ENCODE data around the gene CDYL2. TPM values are rescaled to one million over a fixed set of nuclear protein-coding genes. Genes with fewer than 3 reads are reported as not detected.

CDYL2 gene
- polyA plus RNA-seq, 4 donors = 1.9 to 3.0 (median 2.8) TPM

GRCh38 chr16:80752541-80752940 is 51.9 kb downstream of the CDYL2 start:
- Histone ChIP-seq H3K4me3 (ENCODE audit: low read depth in 1 of 3, low read length in 3 of 3) (no peak overlapping the region), H3K36me3 (ENCODE audit: control insufficient read depth in 3 of 3, insufficient read depth in 2 of 3, low read depth in 1 of 3, low read length in 3 of 3) (no peaks in the 10 kb centered on the region), H3K4me1 (ENCODE audit: control insufficient read depth in 3 of 3, insufficient read depth in 2 of 3, low read depth in 1 of 3, low read length in 2 of 3) (peaks cover 0 to 7% (median 2%) of the 10 kb centered on the region in 3 donors), H3K9me3 (ENCODE audit: control insufficient read depth in 2 of 2, insufficient read depth in 1 of 2, low read depth in 1 of 2, low read length in 1 of 2) (no peaks in the 10 kb centered on the region), H3K27ac (ENCODE audit: low read depth in 1 of 3, low read length in 2 of 3) (no peak overlapping the region), H3K27me3 (ENCODE audit: control insufficient read depth in 3 of 3, insufficient read depth in 3 of 3, low read length in 3 of 3) (no peaks in the 10 kb centered on the region)
- DNase-seq (no peak), FAIRE-seq (no peak)
- WGBS, 3 donors = 88 to 94% (median 90%) methylated on average over 2 of the region's 2 CpGs

- Histone ChIP-seq H3K9me3 (ENCODE audit: control insufficient read depth in 2 of 2, insufficient read depth in 1 of 2, low read depth in 1 of 2, low read length in 1 of 2) (no peaks in the 10 kb centered on the region), H3K27ac (ENCODE audit: low read depth in 1 of 3, low read length in 2 of 3) (no peak overlapping the region), H3K27me3 (ENCODE audit: control insufficient read depth in 3 of 3, insufficient read depth in 3 of 3, low read length in 3 of 3) (no peaks in the 10 kb centered on the region), H3K4me1 (ENCODE audit: control insufficient read depth in 3 of 3, insufficient read depth in 2 of 3, low read depth in 1 of 3, low read length in 2 of 3) (peaks cover 0 to 7% (median 2%) of the 10 kb centered on the region in 3 donors), H3K4me3 (ENCODE audit: low read depth in 1 of 3, low read length in 3 of 3) (no peak overlapping the region), H3K36me3 (ENCODE audit: control insufficient read depth in 3 of 3, insufficient read depth in 2 of 3, low read depth in 1 of 3, low read length in 3 of 3) (no peaks in the 10 kb centered on the region)
- 41 to 48% (median 48%) methylated on average over 3 of the region's 3 CpGs for WGBS, 3 donors
- peak in 1 of 2 donors; percentile 5 for DNase-seq
- no peak for FAIRE-seq
Observed at GRCh38 chr16:80751167-80751566, 53.2 kb downstream of the CDYL2 start.

GRCh38 chr16:80746231-80746630 is 58.2 kb downstream of the CDYL2 start:
- WGBS, 3 donors = 75 to 95% (median 87%) methylated on average over 4 of the region's 4 CpGs
- DNase-seq (no peak), FAIRE-seq (no peak)
- Histone ChIP-seq H3K4me3 (ENCODE audit: low read depth in 1 of 3, low read length in 3 of 3) (no peak overlapping the region), H3K9me3 (ENCODE audit: control insufficient read depth in 2 of 2, insufficient read depth in 1 of 2, low read depth in 1 of 2, low read length in 1 of 2) (no peaks in the 10 kb centered on the region), H3K4me1 (ENCODE audit: control insufficient read depth in 3 of 3, insufficient read depth in 2 of 3, low read depth in 1 of 3, low read length in 2 of 3) (peaks cover 0 to 3% (median 2%) of the 10 kb centered on the region in 3 donors), H3K27ac (ENCODE audit: low read depth in 1 of 3, low read length in 2 of 3) (no peak overlapping the region), H3K36me3 (ENCODE audit: control insufficient read depth in 3 of 3, insufficient read depth in 2 of 3, low read depth in 1 of 3, low read length in 3 of 3) (peaks cover 0 to 2% (median 0%) of the 10 kb centered on the region in 3 donors), H3K27me3 (ENCODE audit: control insufficient read depth in 3 of 3, insufficient read depth in 3 of 3, low read length in 3 of 3) (no peaks in the 10 kb centered on the region)

GRCh38 chr16:80744856-80745255 is 59.5 kb downstream of the CDYL2 start:
- WGBS, 3 donors = 63 to 64% (median 64%) methylated on average over 4 of the region's 4 CpGs
- H3K27ac ChIP-seq (ENCODE audit: low read depth in 1 of 3, low read length in 2 of 3) = no peak overlapping the region
- peaks cover 0 to 3% of the 10 kb centered on the region in 2 donors for H3K9me3 ChIP-seq (ENCODE audit: control insufficient read depth in 2 of 2, insufficient read depth in 1 of 2, low read depth in 1 of 2, low read length in 1 of 2)
- peaks cover 0 to 2% (median 0%) of the 10 kb centered on the region in 3 donors for H3K36me3 ChIP-seq (ENCODE audit: control insufficient read depth in 3 of 3, insufficient read depth in 2 of 3, low read depth in 1 of 3, low read length in 3 of 3)
- DNase-seq (no peak), FAIRE-seq (no peak)
- no peaks in the 10 kb centered on the region for H3K27me3 ChIP-seq (ENCODE audit: control insufficient read depth in 3 of 3, insufficient read depth in 3 of 3, low read length in 3 of 3)
- no peak overlapping the region for H3K4me3 ChIP-seq (ENCODE audit: low read depth in 1 of 3, low read length in 3 of 3)
- peaks cover 0 to 3% (median 0%) of the 10 kb centered on the region in 3 donors for H3K4me1 ChIP-seq (ENCODE audit: control insufficient read depth in 3 of 3, insufficient read depth in 2 of 3, low read depth in 1 of 3, low read length in 2 of 3)

- H3K36me3 ChIP-seq (ENCODE audit: control insufficient read depth in 3 of 3, insufficient read depth in 2 of 3, low read depth in 1 of 3, low read length in 3 of 3) = peaks cover 0 to 3% (median 2%) of the 10 kb centered on the region in 3 donors
- H3K4me1 ChIP-seq (ENCODE audit: control insufficient read depth in 3 of 3, insufficient read depth in 2 of 3, low read depth in 1 of 3, low read length in 2 of 3) = peaks cover 0 to 3% (median 0%) of the 10 kb centered on the region in 3 donors
- no peaks in the 10 kb centered on the region for H3K27me3 ChIP-seq (ENCODE audit: control insufficient read depth in 3 of 3, insufficient read depth in 3 of 3, low read length in 3 of 3)
- no peak overlapping the region for H3K4me3 ChIP-seq (ENCODE audit: low read depth in 1 of 3, low read length in 3 of 3)
- FAIRE-seq = no peak
- DNase-seq = no peak
- 79 to 94% (median 90%) methylated on average over 1 of the region's 1 CpG for WGBS, 3 donors
- H3K27ac ChIP-seq (ENCODE audit: low read depth in 1 of 3, low read length in 2 of 3) = no peak overlapping the region
- peaks cover 0 to 9% of the 10 kb centered on the region in 2 donors for H3K9me3 ChIP-seq (ENCODE audit: control insufficient read depth in 2 of 2, insufficient read depth in 1 of 2, low read depth in 1 of 2, low read length in 1 of 2)
Observed at GRCh38 chr16:80743772-80744171, 60.6 kb downstream of the CDYL2 start.

- DNase-seq (no peak), FAIRE-seq (no peak)
- Histone ChIP-seq H3K27me3 (ENCODE audit: control insufficient read depth in 3 of 3, insufficient read depth in 3 of 3, low read length in 3 of 3) (no peaks in the 10 kb centered on the region), H3K36me3 (ENCODE audit: control insufficient read depth in 3 of 3, insufficient read depth in 2 of 3, low read depth in 1 of 3, low read length in 3 of 3) (peaks cover 0 to 3% (median 2%) of the 10 kb centered on the region in 3 donors), H3K9me3 (ENCODE audit: control insufficient read depth in 2 of 2, insufficient read depth in 1 of 2, low read depth in 1 of 2, low read length in 1 of 2) (peaks cover 0 to 9% of the 10 kb centered on the region in 2 donors), H3K4me3 (ENCODE audit: low read depth in 1 of 3, low read length in 3 of 3) (no peak overlapping the region), H3K27ac (ENCODE audit: low read depth in 1 of 3, low read length in 2 of 3) (no peak overlapping the region), H3K4me1 (ENCODE audit: control insufficient read depth in 3 of 3, insufficient read depth in 2 of 3, low read depth in 1 of 3, low read length in 2 of 3) (peaks cover 0 to 3% (median 0%) of the 10 kb centered on the region in 3 donors)
- WGBS, 3 donors = 89 to 93% (median 89%) methylated on average over 3 of the region's 3 CpGs
Observed at GRCh38 chr16:80743273-80743672, 61.1 kb downstream of the CDYL2 start.

GRCh38 chr16:80742331-80742730 is 62.1 kb downstream of the CDYL2 start:
- Histone ChIP-seq H3K4me1 (ENCODE audit: control insufficient read depth in 3 of 3, insufficient read depth in 2 of 3, low read depth in 1 of 3, low read length in 2 of 3) (peaks cover 0 to 2% (median 0%) of the 10 kb centered on the region in 3 donors), H3K9me3 (ENCODE audit: control insufficient read depth in 2 of 2, insufficient read depth in 1 of 2, low read depth in 1 of 2, low read length in 1 of 2) (peaks cover 0 to 9% of the 10 kb centered on the region in 2 donors), H3K27me3 (ENCODE audit: control insufficient read depth in 3 of 3, insufficient read depth in 3 of 3, low read length in 3 of 3) (no peaks in the 10 kb centered on the region), H3K4me3 (ENCODE audit: low read depth in 1 of 3, low read length in 3 of 3) (no peak overlapping the region), H3K36me3 (ENCODE audit: control insufficient read depth in 3 of 3, insufficient read depth in 2 of 3, low read depth in 1 of 3, low read length in 3 of 3) (peaks cover 0 to 3% (median 2%) of the 10 kb centered on the region in 3 donors), H3K27ac (ENCODE audit: low read depth in 1 of 3, low read length in 2 of 3) (no peak overlapping the region)
- no peak for DNase-seq
- FAIRE-seq = no peak
- WGBS, 3 donors = 89 to 97% (median 94%) methylated on average over 2 of the region's 2 CpGs

GRCh38 chr16:80741724-80742123 is 62.7 kb downstream of the CDYL2 start:
- 84 to 90% (median 88%) methylated on average over 4 of the region's 4 CpGs for WGBS, 3 donors
- Histone ChIP-seq H3K9me3 (ENCODE audit: control insufficient read depth in 2 of 2, insufficient read depth in 1 of 2, low read depth in 1 of 2, low read length in 1 of 2) (peaks cover 0 to 9% of the 10 kb centered on the region in 2 donors), H3K27ac (ENCODE audit: low read depth in 1 of 3, low read length in 2 of 3) (no peak overlapping the region), H3K4me1 (ENCODE audit: control insufficient read depth in 3 of 3, insufficient read depth in 2 of 3, low read depth in 1 of 3, low read length in 2 of 3) (peaks cover 0 to 2% (median 0%) of the 10 kb centered on the region in 3 donors), H3K27me3 (ENCODE audit: control insufficient read depth in 3 of 3, insufficient read depth in 3 of 3, low read length in 3 of 3) (no peaks in the 10 kb centered on the region), H3K4me3 (ENCODE audit: low read depth in 1 of 3, low read length in 3 of 3) (no peak overlapping the region), H3K36me3 (ENCODE audit: control insufficient read depth in 3 of 3, insufficient read depth in 2 of 3, low read depth in 1 of 3, low read length in 3 of 3) (peaks cover 0 to 3% (median 2%) of the 10 kb centered on the region in 3 donors)
- no peak for FAIRE-seq
- DNase-seq = no peak

- H3K9me3 ChIP-seq (ENCODE audit: control insufficient read depth in 2 of 2, insufficient read depth in 1 of 2, low read depth in 1 of 2, low read length in 1 of 2) = peaks cover 0 to 9% of the 10 kb centered on the region in 2 donors
- H3K27ac ChIP-seq (ENCODE audit: low read depth in 1 of 3, low read length in 2 of 3) = no peak overlapping the region
- FAIRE-seq (no peak), DNase-seq (no peak)
- H3K27me3 ChIP-seq (ENCODE audit: control insufficient read depth in 3 of 3, insufficient read depth in 3 of 3, low read length in 3 of 3) = no peaks in the 10 kb centered on the region
- H3K4me1 ChIP-seq (ENCODE audit: control insufficient read depth in 3 of 3, insufficient read depth in 2 of 3, low read depth in 1 of 3, low read length in 2 of 3) = peaks cover 0 to 3% (median 2%) of the 10 kb centered on the region in 3 donors
- H3K4me3 ChIP-seq (ENCODE audit: low read depth in 1 of 3, low read length in 3 of 3) = no peak overlapping the region
- 86 to 96% (median 90%) methylated on average over 6 of the region's 6 CpGs for WGBS, 3 donors
- peaks cover 0 to 3% (median 0%) of the 10 kb centered on the region in 3 donors for H3K36me3 ChIP-seq (ENCODE audit: control insufficient read depth in 3 of 3, insufficient read depth in 2 of 3, low read depth in 1 of 3, low read length in 3 of 3)
Observed at GRCh38 chr16:80739523-80739922, 64.9 kb downstream of the CDYL2 start.
